Endothelial cell of umbilical vein (primary cell): Measurements from ENCODE around the gene DPP6.
"Not testable (repeated sequence)": the region's sequence is repeated elsewhere in the genome, so short reads cannot be mapped to it uniquely, and the experiment has no call there.

Experiments
- CTCF ChIP-seq, 2 donors: IDR thresholded peaks; 1 replicate in 1 of 2; 2 replicates in 1 of 2; pipeline ENCODE4 v1.5.1; 2011; ENCODE audit warnings: low read length in 2 of 2, mild to moderate bottlenecking in 2 of 2, moderate library complexity in 2 of 2, control low read depth in 1 of 2, inconsistent platforms in 1 of 2, low read depth in 1 of 2; ENCODE audit not compliant: insufficient read depth in 1 of 2; ENCODE audit errors: extremely low read depth in 1 of 2
- EZH2 ChIP-seq: IDR thresholded peaks from 2 replicates; pipeline ENCODE4 v1.6.1; 2012; ENCODE audit warnings: borderline replicate concordance, low read depth, mild to moderate bottlenecking, moderate library complexity, low read length, inconsistent platforms; ENCODE audit not compliant: severe bottlenecking
- FOS ChIP-seq: IDR thresholded peaks from 2 replicates; pipeline ENCODE4 v1.6.1; 2011; ENCODE audit warnings: mild to moderate bottlenecking, low read length, moderate library complexity, borderline replicate concordance; ENCODE audit not compliant: insufficient read depth
- GATA2 ChIP-seq: IDR thresholded peaks from 2 replicates; pipeline ENCODE4 v1.7.0; 2011; ENCODE audit warnings: low read depth, mild to moderate bottlenecking, moderate library complexity, mixed read lengths, low read length; ENCODE audit not compliant: insufficient read length, insufficient read depth
- JUN ChIP-seq: IDR thresholded peaks from 2 replicates; pipeline ENCODE4 v1.6.1; 2011; ENCODE audit warnings: borderline replicate concordance, low read depth; ENCODE audit not compliant: insufficient read length, insufficient read depth
- MAX ChIP-seq: IDR thresholded peaks from 2 replicates; pipeline ENCODE4 v1.6.1; 2011; ENCODE audit not compliant: insufficient read depth, insufficient read length
- MYC ChIP-seq: IDR thresholded peaks from one replicate; pipeline ENCODE4 v1.6.1; 2011; ENCODE audit warnings: mild to moderate bottlenecking, low read depth, low read length
- POLR2A ChIP-seq: IDR thresholded peaks from 2 replicates; pipeline ENCODE4 v1.6.1; 2012; ENCODE audit warnings: low read depth, mild to moderate bottlenecking, control low read depth, low read length
- POLR2AphosphoS5 ChIP-seq: IDR thresholded peaks from 2 replicates; pipeline ENCODE4 v1.6.1; 2012; ENCODE audit warnings: low read depth, mild to moderate bottlenecking, control low read depth, low read length, moderate library complexity; ENCODE audit not compliant: insufficient read depth

- not testable (repeated sequence) for TF ChIP-seq CTCF (IDR thresholded peaks at IDR 0.05; ENCODE audit: extremely low read depth in 1 of 2, insufficient read depth in 1 of 2, low read depth in 1 of 2, low read length in 2 of 2); EZH2; POLR2A; POLR2AphosphoS5; JUN; MAX; FOS; GATA2; MYC
These were observed 33.8 kb upstream of the DPP6 start for GRCh38 chr7:154018354-154018753.
